ENCODE results near the gene CSTF3.

- TF ChIP-seq TEAD4 (CRISPR knock-in tag; IDR thresholded peaks at IDR 0.05) (no peak), TP53 (CRISPR knock-in tag; IDR thresholded peaks at IDR 0.05) (no peak), ELF4 (CRISPR knock-in tag; IDR thresholded peaks at IDR 0.05; ENCODE audit: low read depth) (no peak), CTCF (IDR thresholded peaks at IDR 0.05) (no peak), ZNF263 (CRISPR knock-in tag; IDR thresholded peaks at IDR 0.05; ENCODE audit: low read depth) (no peak), ZNF416 (CRISPR knock-in tag; IDR thresholded peaks at IDR 0.05) (no peak), ZNF121 (CRISPR knock-in tag; IDR thresholded peaks at IDR 0.05) (no peak)
- TF ChIP-seq, protein P1, sequence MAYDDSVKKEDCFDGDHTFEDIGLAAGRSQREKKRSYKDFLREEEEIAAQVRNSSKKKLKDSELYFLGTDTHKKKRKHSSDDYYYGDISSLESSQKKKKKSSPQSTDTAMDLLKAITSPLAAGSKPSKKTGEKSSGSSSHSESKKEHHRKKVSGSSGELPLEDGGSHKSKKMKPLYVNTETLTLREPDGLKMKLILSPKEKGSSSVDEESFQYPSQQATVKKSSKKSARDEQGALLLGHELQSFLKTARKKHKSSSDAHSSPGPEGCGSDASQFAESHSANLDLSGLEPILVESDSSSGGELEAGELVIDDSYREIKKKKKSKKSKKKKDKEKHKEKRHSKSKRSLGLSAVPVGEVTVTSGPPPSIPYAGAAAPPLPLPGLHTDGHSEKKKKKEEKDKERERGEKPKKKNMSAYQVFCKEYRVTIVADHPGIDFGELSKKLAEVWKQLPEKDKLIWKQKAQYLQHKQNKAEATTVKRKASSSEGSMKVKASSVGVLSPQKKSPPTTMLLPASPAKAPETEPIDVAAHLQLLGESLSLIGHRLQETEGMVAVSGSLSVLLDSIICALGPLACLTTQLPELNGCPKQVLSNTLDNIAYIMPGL (CRISPR knock-in tag; IDR thresholded peaks at IDR 0.05), result no peak
- TF ChIP-seq, protein P2, sequence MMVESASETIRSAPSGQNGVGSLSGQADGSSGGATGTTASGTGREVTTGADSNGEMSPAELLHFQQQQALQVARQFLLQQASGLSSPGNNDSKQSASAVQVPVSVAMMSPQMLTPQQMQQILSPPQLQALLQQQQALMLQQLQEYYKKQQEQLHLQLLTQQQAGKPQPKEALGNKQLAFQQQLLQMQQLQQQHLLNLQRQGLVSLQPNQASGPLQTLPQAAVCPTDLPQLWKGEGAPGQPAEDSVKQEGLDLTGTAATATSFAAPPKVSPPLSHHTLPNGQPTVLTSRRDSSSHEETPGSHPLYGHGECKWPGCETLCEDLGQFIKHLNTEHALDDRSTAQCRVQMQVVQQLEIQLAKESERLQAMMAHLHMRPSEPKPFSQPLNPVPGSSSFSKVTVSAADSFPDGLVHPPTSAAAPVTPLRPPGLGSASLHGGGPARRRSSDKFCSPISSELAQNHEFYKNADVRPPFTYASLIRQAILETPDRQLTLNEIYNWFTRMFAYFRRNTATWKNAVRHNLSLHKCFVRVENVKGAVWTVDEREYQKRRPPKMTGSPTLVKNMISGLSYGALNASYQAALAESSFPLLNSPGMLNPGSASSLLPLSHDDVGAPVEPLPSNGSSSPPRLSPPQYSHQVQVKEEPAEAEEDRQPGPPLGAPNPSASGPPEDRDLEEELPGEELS (CRISPR knock-in tag; IDR thresholded peaks at IDR 0.05), result no peak
- TF ChIP-seq, protein P3, sequence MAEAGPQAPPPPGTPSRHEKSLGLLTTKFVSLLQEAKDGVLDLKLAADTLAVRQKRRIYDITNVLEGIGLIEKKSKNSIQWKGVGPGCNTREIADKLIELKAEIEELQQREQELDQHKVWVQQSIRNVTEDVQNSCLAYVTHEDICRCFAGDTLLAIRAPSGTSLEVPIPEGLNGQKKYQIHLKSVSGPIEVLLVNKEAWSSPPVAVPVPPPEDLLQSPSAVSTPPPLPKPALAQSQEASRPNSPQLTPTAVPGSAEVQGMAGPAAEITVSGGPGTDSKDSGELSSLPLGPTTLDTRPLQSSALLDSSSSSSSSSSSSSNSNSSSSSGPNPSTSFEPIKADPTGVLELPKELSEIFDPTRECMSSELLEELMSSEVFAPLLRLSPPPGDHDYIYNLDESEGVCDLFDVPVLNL (CRISPR knock-in tag; IDR thresholded peaks at IDR 0.05; ENCODE audit: borderline replicate concordance, low read depth), result no peak
- TF ChIP-seq, protein P4, sequence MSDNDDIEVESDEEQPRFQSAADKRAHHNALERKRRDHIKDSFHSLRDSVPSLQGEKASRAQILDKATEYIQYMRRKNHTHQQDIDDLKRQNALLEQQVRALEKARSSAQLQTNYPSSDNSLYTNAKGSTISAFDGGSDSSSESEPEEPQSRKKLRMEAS (CRISPR knock-in tag; IDR thresholded peaks at IDR 0.05), result no peak
Measured at GRCh38 chr11:33195462-33196173, 34.3 kb upstream of the CSTF3 start.

Measured in WTC11 (cell line).